GM12801 (cell line): ENCODE measurements around the gene SOAT2.

Experiments
- CTCF ChIP-seq: IDR thresholded peaks from one replicate; pipeline ENCODE4 v1.5.1; 2011; ENCODE audit warnings: control low read depth; ENCODE audit not compliant: insufficient read length; ENCODE audit errors: extremely low read depth

SOAT2 gene

GRCh38 chr12:53122961-53123468 is 19.7 kb downstream of the SOAT2 start:
- TF ChIP-seq CTCF, result no peak

GRCh38 chr12:53123578-53124351 is 20.5 kb downstream of the SOAT2 start:
- no peak for TF ChIP-seq CTCF

GRCh38 chr12:53124352-53124723 is 21.1 kb downstream of the SOAT2 start:
- TF ChIP-seq CTCF, result no peak

- TF ChIP-seq CTCF, result no peak
Observed at GRCh38 chr12:53127169-53127568, 23.9 kb downstream of the SOAT2 start.

GRCh38 chr12:53128780-53129569 is 25.7 kb downstream of the SOAT2 start:
- no peak for TF ChIP-seq CTCF

- no peak for TF ChIP-seq CTCF
Observed at GRCh38 chr12:53131844-53132243, 28.6 kb downstream of the SOAT2 start.

GRCh38 chr12:53133722-53134121 is 30.4 kb downstream of the SOAT2 start:
- TF ChIP-seq CTCF, result no peak
